Esophagus squamous epithelium (tissue), 4 donors: ENCODE data around the gene AIPL1.

ENCODE experiments used
- POLR2A ChIP-seq, 4 donors: fragments of 450-650 bp; IDR thresholded peaks; one replicate each; pipeline ENCODE4 v1.6.1; 2017; ENCODE audit warnings: antibody characterized with exemption in 4 of 4, mild to moderate bottlenecking in 4 of 4, moderate library complexity in 3 of 4
- TF ChIP-seq, protein P1 (sequence below), 6 experiments: fragments of 450-650 bp in 4 of 6; fragments of 200-600 bp in 2 of 6; sonication (generic) in 2 of 6; IDR thresholded peaks; one replicate each; pipeline ENCODE4 v1.5.1; 2016 to 2019; ENCODE audit warnings: antibody characterized with exemption in 6 of 6, mild to moderate bottlenecking in 4 of 6, moderate library complexity in 4 of 6

DNA sequence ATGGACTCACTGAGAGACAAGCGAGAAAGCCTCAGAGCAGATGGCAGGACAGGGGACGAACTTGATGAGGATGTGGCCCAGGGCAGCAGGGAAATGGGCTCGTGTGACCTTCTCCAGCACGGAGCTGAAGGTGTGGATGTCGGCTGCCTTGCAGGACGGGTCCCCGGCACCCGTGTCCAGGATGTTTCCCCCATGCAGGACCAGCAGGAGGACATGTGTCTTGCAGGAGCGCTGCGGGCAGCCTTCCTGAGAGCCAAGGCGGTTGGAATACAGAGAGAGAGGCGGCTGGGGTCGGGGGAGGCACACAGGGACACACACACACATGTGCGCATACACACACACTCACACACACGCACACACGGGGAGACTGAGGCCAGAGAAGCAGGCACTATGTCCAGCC is 48.6 kb upstream of the AIPL1 start:
- TF ChIP-seq, protein P1, sequence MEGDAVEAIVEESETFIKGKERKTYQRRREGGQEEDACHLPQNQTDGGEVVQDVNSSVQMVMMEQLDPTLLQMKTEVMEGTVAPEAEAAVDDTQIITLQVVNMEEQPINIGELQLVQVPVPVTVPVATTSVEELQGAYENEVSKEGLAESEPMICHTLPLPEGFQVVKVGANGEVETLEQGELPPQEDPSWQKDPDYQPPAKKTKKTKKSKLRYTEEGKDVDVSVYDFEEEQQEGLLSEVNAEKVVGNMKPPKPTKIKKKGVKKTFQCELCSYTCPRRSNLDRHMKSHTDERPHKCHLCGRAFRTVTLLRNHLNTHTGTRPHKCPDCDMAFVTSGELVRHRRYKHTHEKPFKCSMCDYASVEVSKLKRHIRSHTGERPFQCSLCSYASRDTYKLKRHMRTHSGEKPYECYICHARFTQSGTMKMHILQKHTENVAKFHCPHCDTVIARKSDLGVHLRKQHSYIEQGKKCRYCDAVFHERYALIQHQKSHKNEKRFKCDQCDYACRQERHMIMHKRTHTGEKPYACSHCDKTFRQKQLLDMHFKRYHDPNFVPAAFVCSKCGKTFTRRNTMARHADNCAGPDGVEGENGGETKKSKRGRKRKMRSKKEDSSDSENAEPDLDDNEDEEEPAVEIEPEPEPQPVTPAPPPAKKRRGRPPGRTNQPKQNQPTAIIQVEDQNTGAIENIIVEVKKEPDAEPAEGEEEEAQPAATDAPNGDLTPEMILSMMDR (IDR thresholded peaks at IDR 0.05): no peak
- no peak for TF ChIP-seq POLR2A (IDR thresholded peaks at IDR 0.05)
